Colonic mucosa (tissue), 4 donors: ENCODE results near the gene PPP3CA. TPM values are rescaled to one million over a fixed set of nuclear protein-coding genes. Genes with fewer than 3 reads are reported as not detected.

Experiments
- DNase-seq: peaks from one replicate; pipeline ENCODE4 v3.0.0-alpha.2; 2020
- H3K27ac ChIP-seq: fragments of 200-600 bp; one replicate; pipeline ENCODE4 v1.8.0; 2021
- H3K27me3 ChIP-seq: fragments of 200-600 bp; one replicate; pipeline ENCODE4 v1.8.0; 2021
- H3K36me3 ChIP-seq: fragments of 200-600 bp; one replicate; pipeline ENCODE4 v1.8.0; 2021
- H3K4me1 ChIP-seq: fragments of 200-600 bp; one replicate; pipeline ENCODE4 v1.8.0; 2021; ENCODE audit warnings: mild to moderate bottlenecking
- H3K4me3 ChIP-seq: fragments of 200-600 bp; one replicate; pipeline ENCODE4 v1.8.0; 2021
- H3K9ac ChIP-seq, 2 donors: one replicate each; pipeline ENCODE4 v1.7.0; 2013; ENCODE audit warnings: control low read depth in 2 of 2, low read depth in 2 of 2, low read length in 2 of 2
- H3K9me3 ChIP-seq: fragments of 200-600 bp; one replicate; pipeline ENCODE4 v1.8.0; 2021
- CTCF ChIP-seq: fragments of 200-600 bp; IDR thresholded peaks from one replicate; pipeline ENCODE4 v1.8.0; 2022; ENCODE audit warnings: antibody characterized with exemption, mild to moderate bottlenecking
- intact Hi-C: fragments of 100-400 bp; cut with DNase I; formaldehyde crosslinking; loops from one replicate; pipeline ENCODE4 v1.14.1; 2022
- total RNA-seq, 2 donors: library from RNA; stranded (reverse); fragmentation: NEBNext Ultra II Directional in 1 of 2; extraction: Animal tissue kit (Norgen Biotek cat#: 25700) in 1 of 2; gene quantifications; one replicate each; pipeline ENCODE4 v1.2.1, GENCODE V29; 2021
- donor health status: healthy.
- donor health status: DM: no; HTN: no; CAD: no.
- donor health status: DM: no; HTN: no; CAD: no.

PPP3CA gene
- total RNA-seq, 2 donors from 2014 or later, result 34.5 to 43.9 TPM

GRCh38 chr4:101125045-101125942 lies 222.0 kb downstream of the PPP3CA start:
- Histone ChIP-seq H3K27ac (no peak overlapping the region), H3K9me3 (no peaks in the 10 kb centered on the region), H3K36me3 (no peaks in the 10 kb centered on the region), H3K4me1 (peaks cover 6% of the 10 kb centered on the region), H3K4me3 (no peak overlapping the region), H3K9ac (no peak overlapping the region), H3K27me3 (no peaks in the 10 kb centered on the region)
- TF ChIP-seq CTCF, result no peak
- intact Hi-C loops, result no loop called here
- no peak for DNase-seq

GRCh38 chr4:101123231-101123630 lies 224.1 kb downstream of the PPP3CA start:
- H3K4me1 ChIP-seq, result peaks cover 6% of the 10 kb centered on the region
- no peaks in the 10 kb centered on the region for H3K9me3 ChIP-seq
- no peak for DNase-seq
- H3K27ac ChIP-seq, result no peak overlapping the region
- no peak overlapping the region for H3K4me3 ChIP-seq
- H3K36me3 ChIP-seq, result no peaks in the 10 kb centered on the region
- intact Hi-C loops, result no loop called here
- H3K9ac ChIP-seq, result no peak overlapping the region
- no peak for TF ChIP-seq CTCF
- no peaks in the 10 kb centered on the region for H3K27me3 ChIP-seq

- no peak overlapping the region for H3K9ac ChIP-seq
- H3K9me3 ChIP-seq, result no peaks in the 10 kb centered on the region
- intact Hi-C loops, result no loop called here
- no peak overlapping the region for H3K27ac ChIP-seq
- no peak overlapping the region for H3K4me3 ChIP-seq
- peaks cover 6% of the 10 kb centered on the region for H3K4me1 ChIP-seq
- DNase-seq, result no peak
- no peaks in the 10 kb centered on the region for H3K27me3 ChIP-seq
- H3K36me3 ChIP-seq, result no peaks in the 10 kb centered on the region
- TF ChIP-seq CTCF, result no peak
Measured at GRCh38 chr4:101122019-101122418, 225.3 kb downstream of the PPP3CA start.

- H3K9me3 ChIP-seq, result no peaks in the 10 kb centered on the region
Measured at GRCh38 chr4:101119141-101119540, 228.2 kb downstream of the PPP3CA start.

GRCh38 chr4:101118617-101119016 lies 228.7 kb downstream of the PPP3CA start:
- TF ChIP-seq CTCF, result no peak
- H3K4me1 ChIP-seq, result no peaks in the 10 kb centered on the region
- no peak overlapping the region for H3K9ac ChIP-seq
- H3K27ac ChIP-seq, result no peak overlapping the region
- intact Hi-C loops, result no loop called here
- H3K4me3 ChIP-seq, result no peak overlapping the region
- H3K27me3 ChIP-seq, result no peaks in the 10 kb centered on the region
- H3K36me3 ChIP-seq, result no peaks in the 10 kb centered on the region
- DNase-seq, result no peak
- H3K9me3 ChIP-seq, result no peaks in the 10 kb centered on the region

More at GRCh38 chr4:101119141-101119540, 228.2 kb downstream of the PPP3CA start:
- Histone ChIP-seq H3K4me1 (no peaks in the 10 kb centered on the region), H3K9ac (no peak overlapping the region), H3K4me3 (no peak overlapping the region), H3K36me3 (no peaks in the 10 kb centered on the region), H3K27ac (no peak overlapping the region), H3K27me3 (no peaks in the 10 kb centered on the region)
- no peak for TF ChIP-seq CTCF
- DNase-seq, result no peak
- intact Hi-C loops, result no loop called here
